ENCODE measurements around the gene GRIN2C.

GRIN2C gene

GRCh38 chr17:74821655-74822334 lies 37.9 kb downstream of the GRIN2C start:
- no peak for DNase-seq (ENCODE audit: low read depth)

GRCh38 chr17:74819801-74820436 lies 39.8 kb downstream of the GRIN2C start:
- DNase-seq (ENCODE audit: low read depth), result no peak

GRCh38 chr17:74818291-74818938 lies 41.3 kb downstream of the GRIN2C start:
- DNase-seq (ENCODE audit: low read depth), result no peak

- DNase-seq (ENCODE audit: low read depth), result no peak
Observed at GRCh38 chr17:74816905-74817620, 42.6 kb downstream of the GRIN2C start.

GRCh38 chr17:74815550-74816370 lies 43.9 kb downstream of the GRIN2C start:
- DNase-seq (ENCODE audit: low read depth), result no peak

- no peak for DNase-seq (ENCODE audit: low read depth)
Observed at GRCh38 chr17:74815067-74815466, 44.6 kb downstream of the GRIN2C start.

GRCh38 chr17:74814453-74814852 lies 45.2 kb downstream of the GRIN2C start:
- no peak for DNase-seq (ENCODE audit: low read depth)

- no peak for DNase-seq (ENCODE audit: low read depth)
Observed at GRCh38 chr17:74812109-74813009, 47.3 kb downstream of the GRIN2C start.

GRCh38 chr17:74810699-74811485 lies 48.8 kb downstream of the GRIN2C start:
- no peak for DNase-seq (ENCODE audit: low read depth)

- DNase-seq (ENCODE audit: low read depth), result no peak
Observed at GRCh38 chr17:74808714-74809430, 50.8 kb downstream of the GRIN2C start.

- no peak for DNase-seq (ENCODE audit: low read depth)
Observed at GRCh38 chr17:74807925-74808324, 51.8 kb downstream of the GRIN2C start.

GRCh38 chr17:74807441-74807840 lies 52.2 kb downstream of the GRIN2C start:
- no peak for DNase-seq (ENCODE audit: low read depth)

- no peak for DNase-seq (ENCODE audit: low read depth)
Observed at GRCh38 chr17:74806334-74806733, 53.4 kb downstream of the GRIN2C start.

- no peak for DNase-seq (ENCODE audit: low read depth)
Observed at GRCh38 chr17:74805591-74805991, 54.1 kb downstream of the GRIN2C start.

GRCh38 chr17:74804683-74805082 lies 55.0 kb downstream of the GRIN2C start:
- no peak for DNase-seq (ENCODE audit: low read depth)

- DNase-seq (ENCODE audit: low read depth), result no peak
Observed at GRCh38 chr17:74803971-74804370, 55.7 kb downstream of the GRIN2C start.

- no peak for DNase-seq (ENCODE audit: low read depth)
Observed at GRCh38 chr17:74803388-74803930, 56.2 kb downstream of the GRIN2C start.

GRCh38 chr17:74801896-74802295 lies 57.8 kb downstream of the GRIN2C start:
- DNase-seq (ENCODE audit: low read depth), result no peak

- DNase-seq (ENCODE audit: low read depth), result no peak
Observed at GRCh38 chr17:74800531-74800930, 59.2 kb downstream of the GRIN2C start.
